Stimulated activated CD4-positive, alpha-beta T cell treated with anti-CD3 and anti-CD28 coated beads, Interleukin-1b, Interleukin-23, amount 100 ng/mL, for 48 hours (primary cell): ENCODE data around the gene KLHL29.

ENCODE experiments used
- DNase-seq: peaks from one replicate; pipeline ENCODE4 v3.0.0-alpha.2; 2020

Gene KLHL29

DNA sequence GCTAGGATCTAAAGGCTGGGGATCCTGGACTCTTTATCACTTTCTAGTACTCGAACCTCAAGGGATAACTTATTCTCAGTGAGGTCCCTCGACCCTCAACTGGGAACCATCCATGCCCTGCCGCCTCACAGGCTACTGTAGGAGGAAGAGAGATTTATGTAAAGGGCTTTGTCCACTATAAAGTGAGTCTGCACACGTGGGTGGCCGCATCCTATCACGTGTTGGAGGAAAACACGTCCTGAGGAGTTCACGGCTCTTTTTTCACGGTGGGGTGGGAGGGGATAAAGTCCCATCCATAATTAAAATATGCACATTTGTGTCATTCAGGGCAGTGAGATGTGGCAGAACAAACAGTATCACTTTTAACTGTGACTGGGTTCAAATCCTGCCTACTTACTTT lies 176.6 kb downstream of the KLHL29 start:
- no peak for DNase-seq

DNA sequence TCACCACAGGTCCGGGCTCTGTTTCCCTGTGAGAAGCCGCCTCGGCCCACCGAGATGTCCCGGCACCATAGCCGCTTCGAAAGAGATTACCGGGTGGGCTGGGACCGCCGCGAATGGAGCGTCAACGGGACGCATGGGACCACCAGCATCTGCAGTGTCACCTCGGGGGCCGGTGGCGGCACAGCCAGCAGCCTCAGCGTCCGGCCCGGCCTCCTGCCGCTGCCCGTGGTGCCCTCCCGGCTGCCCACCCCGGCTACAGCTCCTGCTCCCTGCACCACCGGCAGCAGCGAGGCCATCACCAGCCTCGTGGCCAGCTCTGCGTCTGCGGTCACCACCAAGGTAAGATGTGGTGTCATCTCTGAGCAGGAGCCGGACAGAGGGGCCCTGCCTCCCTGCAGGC lies 177.2 kb downstream of the KLHL29 start:
- no peak for DNase-seq

DNA sequence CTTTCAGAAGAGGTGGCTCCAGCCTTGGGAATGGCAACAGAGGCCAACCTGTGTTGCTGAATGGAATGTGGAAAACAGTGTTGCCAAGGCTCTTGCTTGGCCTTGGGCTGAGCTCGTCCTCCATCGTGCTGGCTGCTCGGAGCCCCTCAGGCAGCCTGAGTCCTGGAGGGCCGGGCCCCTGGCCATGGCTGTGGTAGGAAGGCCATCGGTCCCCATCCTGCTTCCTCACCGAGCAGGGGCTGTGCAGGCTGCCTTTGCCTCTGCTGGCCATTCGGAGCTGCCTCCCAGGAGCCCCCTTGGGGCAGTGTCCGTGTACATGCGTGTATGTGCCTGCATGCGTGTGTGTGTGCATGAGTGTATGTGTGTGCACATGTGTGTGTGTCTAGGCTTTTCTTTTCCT lies 178.2 kb downstream of the KLHL29 start:
- no peak for DNase-seq

DNA sequence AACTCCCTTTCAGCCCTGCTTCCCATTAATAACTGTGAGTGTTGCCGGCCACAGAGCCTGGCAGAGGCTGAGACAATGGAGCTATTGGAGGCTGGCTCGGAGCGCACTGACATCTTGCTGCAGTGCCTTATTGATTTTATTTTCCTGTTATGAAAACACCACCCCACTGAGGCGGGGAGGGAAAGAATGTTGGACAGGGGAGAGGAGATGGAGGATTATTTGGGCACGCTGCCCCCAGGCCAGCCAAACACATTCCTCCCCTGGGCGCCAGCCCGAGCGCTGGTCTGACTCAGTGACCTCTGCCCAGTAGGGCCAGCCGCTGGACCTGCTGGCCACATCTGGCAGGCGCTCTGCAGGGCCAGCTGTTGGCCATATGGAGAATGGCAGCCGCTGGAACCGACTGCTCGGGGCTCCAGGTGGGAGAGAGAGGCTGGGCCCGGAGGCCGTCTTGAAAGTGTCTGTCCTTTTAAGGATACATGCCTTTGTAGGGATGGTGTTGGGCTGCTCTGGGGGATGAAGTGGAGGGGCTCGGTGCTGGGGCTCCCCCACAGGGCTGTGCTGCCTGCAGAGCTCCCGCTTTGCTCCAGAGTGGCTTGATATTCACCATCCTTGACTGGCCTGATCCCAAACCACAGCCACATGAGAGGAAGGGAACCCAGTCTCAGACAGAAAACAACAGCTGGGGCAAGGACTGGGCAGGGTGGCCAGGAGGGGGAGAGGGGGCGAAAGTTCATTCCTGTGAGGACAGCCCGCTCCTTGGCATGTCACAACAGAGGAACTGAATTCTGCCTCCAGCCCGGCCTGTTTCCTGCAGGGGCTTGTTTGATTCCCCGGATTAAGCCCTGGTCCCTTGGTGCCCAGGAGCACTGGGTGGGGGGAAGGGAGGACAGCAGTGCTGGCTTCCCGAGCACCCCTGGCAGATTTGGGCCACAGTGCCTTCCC lies 179.0 kb downstream of the KLHL29 start:
- DNase-seq: no peak

DNA sequence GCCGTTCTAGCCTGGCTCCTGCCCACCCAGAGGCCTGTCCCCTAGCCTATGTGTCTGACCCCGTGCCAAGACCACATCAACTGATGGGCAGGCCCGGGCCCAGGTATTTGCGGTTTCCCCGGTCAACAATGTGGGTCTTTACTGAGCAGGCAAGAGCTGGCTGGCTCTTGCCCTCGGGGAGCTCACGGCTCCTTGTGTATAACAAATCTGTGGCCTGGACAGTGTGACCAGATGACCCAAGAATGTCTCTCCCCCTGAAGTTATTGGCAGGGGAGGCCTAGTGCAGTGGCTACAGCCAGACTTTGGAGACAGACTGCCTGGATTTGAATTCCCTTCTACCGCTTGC lies 179.6 kb downstream of the KLHL29 start:
- DNase-seq: no peak

DNA sequence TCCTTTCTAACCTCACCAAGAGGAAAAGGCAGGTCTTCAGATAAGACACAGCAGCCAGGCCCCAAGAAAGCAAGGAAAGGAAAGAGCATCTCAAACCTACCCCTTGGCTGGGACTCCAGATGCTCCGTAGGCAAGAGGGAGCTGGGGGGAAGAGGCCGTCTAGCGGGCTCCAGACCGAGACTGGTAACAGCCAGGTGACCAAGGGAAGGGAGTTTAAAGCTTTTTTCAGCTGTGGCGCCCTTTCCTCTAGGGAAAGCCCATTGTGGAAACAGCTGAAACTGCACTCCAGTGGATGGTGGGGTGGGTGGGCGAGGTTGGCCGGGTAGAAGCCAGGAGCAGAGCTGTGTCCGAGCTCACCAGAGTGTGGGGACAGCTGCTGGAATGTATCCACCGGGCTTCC lies 180.4 kb downstream of the KLHL29 start:
- no peak for DNase-seq

DNA sequence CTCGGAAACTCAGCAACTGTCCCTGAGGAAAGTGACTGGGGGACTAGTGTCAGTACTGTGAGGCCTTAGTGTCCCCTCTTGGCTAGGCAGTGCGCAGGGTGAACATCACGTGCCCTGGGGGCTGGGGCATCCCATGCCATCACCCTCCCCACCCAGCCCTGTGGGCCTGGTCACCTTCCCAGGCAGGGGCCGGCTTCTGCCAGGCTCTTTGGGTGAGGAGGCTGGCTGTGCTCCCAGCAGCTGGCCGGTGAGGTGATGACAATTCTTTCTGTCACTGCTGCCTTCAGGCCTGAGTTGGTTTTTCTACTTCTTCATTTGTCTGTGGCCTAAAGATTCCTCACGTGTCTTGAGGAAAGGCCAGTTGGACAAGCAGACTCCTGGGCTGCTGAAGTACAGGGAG lies 180.8 kb downstream of the KLHL29 start:
- DNase-seq: no peak

DNA sequence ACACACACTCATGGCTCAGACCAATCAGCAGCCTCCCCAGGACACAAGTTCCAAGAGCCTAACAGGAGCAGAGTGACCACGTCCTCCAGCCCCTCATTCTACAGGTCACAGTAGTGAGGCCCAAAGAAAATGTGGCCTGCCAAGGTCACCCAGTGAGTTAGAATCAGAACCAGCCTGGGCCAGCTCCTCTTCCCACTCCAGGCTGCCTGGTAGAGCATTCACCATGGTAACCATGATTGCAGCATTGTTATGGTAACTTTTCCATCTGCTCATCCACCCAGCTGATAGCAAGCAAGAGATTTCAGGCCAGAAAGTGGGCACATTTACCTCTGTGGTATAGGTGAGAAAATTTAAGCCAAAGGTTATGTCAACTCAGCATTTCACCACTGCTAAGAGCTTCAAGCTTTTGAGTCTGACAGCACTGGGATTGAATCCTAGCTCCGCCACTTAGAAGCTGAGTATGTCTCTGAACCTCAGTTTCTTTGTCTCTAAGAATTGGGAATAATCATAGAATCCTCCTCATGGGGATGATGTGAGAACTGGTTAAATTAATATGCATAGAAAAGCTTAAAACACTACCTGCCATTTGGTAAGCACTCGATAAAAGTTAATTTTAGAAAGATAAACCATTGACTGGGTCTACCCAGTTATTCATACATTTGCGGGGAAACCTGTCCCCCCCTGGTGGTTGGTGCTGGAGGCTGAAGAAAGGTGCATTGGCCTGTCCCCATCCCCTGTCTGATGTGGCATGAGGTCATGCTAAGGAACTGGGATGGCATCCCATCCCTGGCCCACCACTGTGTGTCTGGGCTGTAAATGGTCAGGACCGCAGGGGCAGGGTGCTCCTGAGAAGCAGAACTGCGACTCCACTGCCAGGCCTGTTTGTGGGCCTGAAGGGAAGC lies 181.5 kb downstream of the KLHL29 start:
- DNase-seq: peak; percentile 14

DNA sequence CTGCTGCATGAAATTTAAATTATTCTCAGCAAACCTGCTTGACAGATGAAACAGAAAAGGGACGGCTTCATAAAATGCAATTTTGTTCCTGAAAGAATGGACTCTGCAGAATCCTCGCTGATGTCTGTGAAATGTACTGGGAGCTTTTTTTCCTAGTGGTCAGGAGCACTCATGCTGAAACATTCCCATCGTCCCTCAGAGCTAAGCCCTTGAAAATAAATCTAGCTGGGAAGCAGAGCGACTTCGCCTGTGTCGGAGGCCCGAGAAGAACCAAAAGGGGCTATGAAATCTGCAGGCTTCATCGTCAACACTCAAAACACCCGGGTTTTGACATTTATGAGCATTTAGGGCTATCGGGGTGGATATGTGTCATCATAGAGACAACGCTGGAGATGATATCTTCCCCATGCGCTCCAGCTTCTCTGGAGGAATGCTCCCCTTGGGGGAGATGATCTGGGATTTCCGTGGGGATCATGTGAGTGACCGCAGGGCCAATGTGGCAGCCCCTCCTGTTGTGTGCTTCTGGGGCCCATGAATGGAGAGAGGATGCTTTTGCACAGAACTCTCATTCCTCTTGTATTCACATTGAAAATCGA lies 182.3 kb downstream of the KLHL29 start:
- DNase-seq: no peak

DNA sequence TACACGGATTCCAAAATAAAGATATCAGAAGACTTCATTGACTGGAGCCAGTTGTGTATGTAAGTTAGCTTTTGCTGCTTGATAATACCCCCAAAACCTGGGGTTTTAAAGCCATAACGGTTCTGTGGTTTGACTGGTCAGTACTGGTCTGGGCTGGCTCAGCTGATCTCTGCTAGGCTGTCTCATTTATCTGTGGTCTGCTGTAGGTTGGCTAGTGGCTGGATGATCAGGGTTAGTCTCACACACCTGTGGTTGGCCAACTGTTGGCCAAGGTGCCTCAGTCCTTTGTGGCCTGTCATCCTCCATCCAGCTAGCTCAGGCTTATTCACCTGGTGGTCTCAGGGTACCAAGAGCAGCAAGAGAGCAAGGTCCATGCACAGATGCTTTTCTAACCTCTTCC lies 183.2 kb downstream of the KLHL29 start:
- no peak for DNase-seq

DNA sequence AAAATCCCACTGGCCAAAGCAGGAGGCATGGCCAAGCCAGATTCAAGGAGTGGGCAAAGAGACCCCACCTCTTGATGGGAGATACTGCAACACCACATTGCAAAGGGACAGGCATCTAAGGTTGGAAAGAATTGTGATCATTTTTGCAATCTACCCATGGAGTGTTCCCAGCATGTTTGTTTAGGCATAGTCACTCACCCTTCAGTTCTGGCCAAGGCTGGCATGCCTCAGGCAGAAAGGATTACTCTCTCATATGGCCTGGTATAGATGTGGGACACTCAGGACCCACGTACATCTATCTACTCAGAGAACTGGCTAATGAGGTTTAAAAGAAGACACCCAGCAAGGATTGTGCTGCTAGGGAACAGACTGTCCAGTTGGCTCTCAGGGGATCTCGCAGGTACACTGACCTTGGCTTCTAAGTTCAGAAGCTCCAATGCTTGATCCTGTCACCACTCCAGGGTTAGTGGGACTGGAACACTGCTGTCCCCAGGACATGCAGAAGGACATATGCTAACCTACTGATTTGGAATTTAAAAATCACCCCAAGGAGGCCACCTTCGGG lies 183.7 kb downstream of the KLHL29 start:
- DNase-seq: no peak

DNA sequence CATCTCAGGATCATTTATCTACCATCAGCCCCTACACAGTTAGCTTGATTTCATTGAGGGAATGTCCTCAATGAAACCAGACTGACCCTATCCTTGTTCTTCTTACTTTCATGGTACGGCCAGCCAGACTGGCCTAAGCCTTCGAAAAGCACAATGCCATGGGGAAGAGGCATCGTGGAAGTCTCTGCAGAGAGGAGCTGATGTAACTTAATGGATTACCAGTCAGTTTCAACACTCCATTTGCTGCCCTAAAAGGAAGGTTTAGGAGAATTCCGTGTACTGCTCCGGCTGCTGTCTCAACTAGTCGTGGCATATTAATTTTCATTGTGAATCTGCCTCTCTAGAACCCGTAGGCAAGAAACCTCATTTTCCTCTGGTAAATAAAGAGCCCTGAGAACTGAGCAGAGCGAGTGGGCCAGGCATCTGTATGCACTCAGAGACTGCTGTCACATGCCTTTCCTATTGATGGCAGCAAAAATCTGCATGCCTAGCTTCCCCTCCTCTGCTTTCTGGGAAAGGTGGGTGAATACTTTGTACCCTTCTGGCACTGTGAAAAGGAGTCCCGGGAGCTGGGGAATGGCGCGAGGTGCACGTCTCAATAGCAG lies 184.9 kb downstream of the KLHL29 start:
- DNase-seq: no peak

DNA sequence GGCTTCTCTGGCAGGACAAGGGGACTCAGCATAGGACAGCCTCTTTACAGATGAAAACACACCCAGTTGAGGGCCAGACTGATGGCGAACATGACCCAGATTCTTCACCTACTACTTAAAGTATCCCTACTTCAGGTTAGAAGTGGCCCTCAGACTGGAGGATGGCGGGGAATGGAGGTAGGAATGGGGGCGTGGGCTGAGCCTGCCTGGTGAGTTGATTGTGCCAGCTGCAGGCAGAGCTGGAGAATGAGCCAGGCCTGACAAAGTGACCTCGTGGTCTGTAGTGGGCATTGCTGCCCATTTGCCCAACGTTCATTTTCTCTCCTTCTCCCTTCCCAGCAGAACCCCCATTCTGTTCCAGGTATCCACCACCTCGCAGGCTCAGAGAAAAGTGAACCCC lies 186.1 kb downstream of the KLHL29 start:
- DNase-seq: no peak

DNA sequence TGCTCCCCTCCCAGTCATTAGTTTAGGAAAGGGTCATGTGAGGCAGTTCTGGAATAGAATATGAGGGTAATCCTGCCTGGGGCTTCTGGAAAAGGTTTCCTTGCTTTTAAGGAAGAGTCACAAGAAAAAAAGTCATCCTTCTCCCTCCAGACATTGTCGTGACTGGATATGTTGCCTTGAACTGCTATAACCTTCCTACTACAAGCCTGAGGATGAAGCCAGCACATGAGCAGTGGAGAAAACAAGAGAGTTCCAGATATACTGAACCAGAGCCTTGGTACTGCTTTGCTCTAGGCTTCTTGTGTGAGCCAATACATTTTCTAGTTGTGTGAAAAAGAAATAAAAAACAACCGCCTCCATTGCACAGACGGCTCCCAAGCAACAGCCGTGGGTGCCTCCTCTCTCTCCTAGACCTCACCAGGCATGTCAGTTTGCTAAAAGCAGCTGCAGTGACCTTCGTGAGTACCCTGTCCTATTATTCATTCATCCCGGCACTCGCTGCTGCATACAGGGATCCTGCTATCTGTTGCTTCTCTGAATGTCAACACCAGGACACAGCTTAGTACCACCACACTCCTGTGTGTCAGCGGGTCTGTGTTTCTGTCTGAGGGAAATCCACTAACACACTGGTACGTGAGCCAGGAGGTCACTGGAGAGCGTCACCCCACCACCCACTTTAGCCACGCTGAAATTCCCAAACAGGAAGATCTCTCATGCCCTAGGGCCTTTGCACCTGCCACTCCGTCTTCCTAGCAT lies 186.7 kb downstream of the KLHL29 start:
- DNase-seq: no peak

DNA sequence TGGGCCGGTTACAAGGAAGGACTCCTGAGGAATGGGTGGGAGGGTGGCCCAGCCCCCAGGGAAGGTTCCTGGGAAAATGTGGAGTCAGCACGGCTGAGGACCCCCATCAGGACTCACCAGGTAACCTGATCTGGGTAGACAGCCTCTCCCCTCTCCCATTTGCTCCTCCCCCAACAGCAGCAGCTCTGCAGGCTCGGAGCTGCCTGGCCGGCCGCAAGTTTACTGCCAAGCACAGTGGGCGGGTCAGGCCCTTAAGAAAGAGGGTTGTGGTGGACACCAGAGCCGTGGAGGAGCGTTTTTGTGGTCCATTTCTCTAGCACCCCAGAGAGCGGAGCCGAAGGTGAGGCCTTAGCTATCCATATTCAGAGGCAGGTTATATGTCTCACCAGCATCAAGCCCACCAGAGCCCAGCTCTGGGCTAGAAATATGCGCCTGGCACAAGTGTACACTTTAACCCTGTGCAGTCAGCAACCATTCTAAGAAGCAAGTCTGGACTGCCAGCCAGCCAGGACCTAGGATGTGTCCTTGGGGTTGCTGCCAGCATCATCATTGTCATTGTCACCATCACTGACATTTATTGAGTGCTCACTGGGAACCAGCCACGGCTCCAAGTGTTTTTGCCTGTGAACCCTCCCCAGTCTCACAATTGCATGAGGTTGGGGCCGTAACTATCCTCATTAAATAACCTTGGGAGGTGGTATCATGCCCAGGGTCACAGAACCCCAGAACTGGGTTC lies 190.1 kb downstream of the KLHL29 start:
- no peak for DNase-seq

DNA sequence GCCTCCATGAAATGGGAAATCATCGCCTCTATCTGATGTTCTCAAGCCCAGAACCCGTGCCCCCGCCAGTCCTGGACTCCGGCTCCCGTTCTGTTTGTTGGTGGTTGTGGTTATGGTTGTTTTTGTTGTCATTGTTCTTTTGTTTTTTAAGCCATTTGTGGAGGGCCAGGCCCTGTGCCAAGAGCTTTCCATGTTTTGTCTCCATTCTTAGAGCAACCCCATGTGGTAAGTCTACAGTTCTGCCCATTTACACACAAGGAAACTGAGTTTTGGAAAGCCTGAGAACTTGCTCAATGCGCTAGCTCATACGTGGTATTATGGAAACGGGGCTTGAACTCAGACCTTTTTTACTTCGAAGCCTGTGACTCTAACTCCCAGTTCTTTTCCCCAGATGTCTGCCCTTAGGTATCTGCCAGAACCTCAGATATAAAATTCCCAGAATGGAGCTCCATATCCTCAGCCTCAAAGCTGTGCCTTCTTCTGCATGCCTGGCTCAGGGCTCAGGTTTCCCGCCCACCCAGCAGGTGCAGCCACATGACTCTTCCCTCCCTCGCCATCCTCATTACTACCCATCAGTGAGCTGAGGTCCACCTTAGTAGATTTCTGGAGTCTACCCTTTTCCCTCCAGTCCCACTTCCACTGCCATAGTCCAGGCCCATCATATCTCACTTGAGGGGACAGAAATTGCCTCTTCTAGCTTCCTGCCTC lies 194.1 kb downstream of the KLHL29 start:
- no peak for DNase-seq

DNA sequence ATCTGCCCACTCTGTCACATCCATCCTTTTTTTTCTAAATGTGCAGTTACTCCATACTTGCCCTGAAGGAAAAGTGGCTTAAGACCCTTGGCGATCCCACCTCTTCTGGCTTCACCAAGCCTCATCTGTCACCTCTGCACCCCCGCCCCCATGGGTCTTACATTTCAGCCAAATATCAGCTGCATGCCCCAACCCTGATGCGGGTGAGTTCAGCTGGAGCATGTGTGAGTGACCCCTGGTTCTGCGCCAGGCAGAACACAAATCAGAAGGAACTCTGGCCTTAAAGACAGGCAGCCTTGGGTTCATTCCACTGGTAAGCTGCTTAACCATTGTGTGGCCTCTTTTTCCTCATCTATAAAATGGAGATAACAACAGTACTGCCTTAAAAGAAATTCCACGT lies 194.7 kb downstream of the KLHL29 start:
- DNase-seq: no peak

DNA sequence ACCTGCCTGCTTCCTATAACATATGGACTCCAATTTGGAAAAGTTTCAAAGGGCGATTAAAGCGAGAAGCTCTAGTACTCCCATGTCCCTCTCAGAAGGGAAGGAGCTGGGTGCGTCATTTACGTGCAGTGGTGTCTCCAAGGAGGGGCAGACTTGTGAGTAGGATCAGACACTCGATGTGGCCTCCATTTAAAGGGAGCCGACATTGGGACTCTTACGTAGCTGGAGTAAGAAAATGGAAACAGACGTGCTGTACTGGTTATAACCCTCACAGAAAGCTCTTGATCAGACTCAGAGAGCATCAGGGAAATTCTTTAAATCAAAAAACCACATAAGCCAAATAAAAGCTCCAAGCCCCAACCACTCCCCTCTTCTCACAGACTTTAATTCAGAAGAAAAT lies 198.5 kb downstream of the KLHL29 start:
- no peak for DNase-seq

DNA sequence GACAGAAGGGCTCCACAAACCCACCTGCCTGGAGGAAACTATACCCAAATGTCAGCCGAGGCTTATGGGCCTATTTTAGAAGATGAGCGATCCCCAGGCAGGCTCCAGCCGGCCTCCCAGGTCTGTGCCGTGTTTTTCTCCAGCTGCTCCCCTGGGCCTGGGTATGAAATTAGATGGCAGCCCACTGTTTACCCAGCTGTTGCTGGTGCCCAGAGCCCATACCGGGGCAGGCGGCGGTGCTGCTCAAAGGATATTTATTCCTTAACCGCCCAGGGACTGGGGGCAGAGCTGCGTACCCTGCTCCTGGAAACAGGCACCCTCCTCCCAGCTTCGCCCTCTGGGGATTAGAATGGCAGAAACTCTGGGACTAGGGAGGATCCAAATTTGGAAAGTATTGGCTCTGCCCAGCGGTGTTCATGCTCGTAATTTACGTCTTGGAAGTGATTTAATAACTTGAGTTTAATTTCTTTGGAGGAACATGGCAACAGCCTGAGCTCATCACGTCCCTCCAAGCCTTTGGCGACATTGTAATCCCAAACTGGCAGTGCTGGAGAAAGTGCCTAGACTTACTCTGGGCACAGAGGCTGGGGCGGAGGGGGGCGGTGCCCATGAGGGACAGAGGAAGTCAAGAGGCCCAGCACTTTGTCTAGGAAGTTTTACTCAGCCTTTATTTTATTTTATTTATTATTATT lies 199.2 kb downstream of the KLHL29 start:
- DNase-seq: no peak
